ENCODE results near the gene OR1F1.
"Not testable (repeated sequence)": the region's sequence is repeated elsewhere in the genome, so short reads cannot be mapped to it uniquely, and the experiment has no call there.

- TF ChIP-seq POLR2AphosphoS5 (IDR thresholded peaks at IDR 0.05; ENCODE audit: low read depth, low read length); SIN3A (IDR thresholded peaks at IDR 0.05; ENCODE audit: borderline replicate concordance, insufficient read depth, low read depth, low read length); TCF7L2 (IDR thresholded peaks at IDR 0.05; ENCODE audit: low read depth, low read length): not testable (repeated sequence)
- TF ChIP-seq, protein P1, sequence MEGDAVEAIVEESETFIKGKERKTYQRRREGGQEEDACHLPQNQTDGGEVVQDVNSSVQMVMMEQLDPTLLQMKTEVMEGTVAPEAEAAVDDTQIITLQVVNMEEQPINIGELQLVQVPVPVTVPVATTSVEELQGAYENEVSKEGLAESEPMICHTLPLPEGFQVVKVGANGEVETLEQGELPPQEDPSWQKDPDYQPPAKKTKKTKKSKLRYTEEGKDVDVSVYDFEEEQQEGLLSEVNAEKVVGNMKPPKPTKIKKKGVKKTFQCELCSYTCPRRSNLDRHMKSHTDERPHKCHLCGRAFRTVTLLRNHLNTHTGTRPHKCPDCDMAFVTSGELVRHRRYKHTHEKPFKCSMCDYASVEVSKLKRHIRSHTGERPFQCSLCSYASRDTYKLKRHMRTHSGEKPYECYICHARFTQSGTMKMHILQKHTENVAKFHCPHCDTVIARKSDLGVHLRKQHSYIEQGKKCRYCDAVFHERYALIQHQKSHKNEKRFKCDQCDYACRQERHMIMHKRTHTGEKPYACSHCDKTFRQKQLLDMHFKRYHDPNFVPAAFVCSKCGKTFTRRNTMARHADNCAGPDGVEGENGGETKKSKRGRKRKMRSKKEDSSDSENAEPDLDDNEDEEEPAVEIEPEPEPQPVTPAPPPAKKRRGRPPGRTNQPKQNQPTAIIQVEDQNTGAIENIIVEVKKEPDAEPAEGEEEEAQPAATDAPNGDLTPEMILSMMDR (IDR thresholded peaks at IDR 0.05) = not testable (repeated sequence)
- TF ChIP-seq, protein P2, sequence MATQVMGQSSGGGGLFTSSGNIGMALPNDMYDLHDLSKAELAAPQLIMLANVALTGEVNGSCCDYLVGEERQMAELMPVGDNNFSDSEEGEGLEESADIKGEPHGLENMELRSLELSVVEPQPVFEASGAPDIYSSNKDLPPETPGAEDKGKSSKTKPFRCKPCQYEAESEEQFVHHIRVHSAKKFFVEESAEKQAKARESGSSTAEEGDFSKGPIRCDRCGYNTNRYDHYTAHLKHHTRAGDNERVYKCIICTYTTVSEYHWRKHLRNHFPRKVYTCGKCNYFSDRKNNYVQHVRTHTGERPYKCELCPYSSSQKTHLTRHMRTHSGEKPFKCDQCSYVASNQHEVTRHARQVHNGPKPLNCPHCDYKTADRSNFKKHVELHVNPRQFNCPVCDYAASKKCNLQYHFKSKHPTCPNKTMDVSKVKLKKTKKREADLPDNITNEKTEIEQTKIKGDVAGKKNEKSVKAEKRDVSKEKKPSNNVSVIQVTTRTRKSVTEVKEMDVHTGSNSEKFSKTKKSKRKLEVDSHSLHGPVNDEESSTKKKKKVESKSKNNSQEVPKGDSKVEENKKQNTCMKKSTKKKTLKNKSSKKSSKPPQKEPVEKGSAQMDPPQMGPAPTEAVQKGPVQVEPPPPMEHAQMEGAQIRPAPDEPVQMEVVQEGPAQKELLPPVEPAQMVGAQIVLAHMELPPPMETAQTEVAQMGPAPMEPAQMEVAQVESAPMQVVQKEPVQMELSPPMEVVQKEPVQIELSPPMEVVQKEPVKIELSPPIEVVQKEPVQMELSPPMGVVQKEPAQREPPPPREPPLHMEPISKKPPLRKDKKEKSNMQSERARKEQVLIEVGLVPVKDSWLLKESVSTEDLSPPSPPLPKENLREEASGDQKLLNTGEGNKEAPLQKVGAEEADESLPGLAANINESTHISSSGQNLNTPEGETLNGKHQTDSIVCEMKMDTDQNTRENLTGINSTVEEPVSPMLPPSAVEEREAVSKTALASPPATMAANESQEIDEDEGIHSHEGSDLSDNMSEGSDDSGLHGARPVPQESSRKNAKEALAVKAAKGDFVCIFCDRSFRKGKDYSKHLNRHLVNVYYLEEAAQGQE (IDR thresholded peaks at IDR 0.05; ENCODE audit: insufficient read depth in 1 of 2, low read depth in 2 of 2, low read length in 1 of 2) = not testable (repeated sequence)
These were observed 19.3 kb upstream of the OR1F1 start for GRCh38 chr16:3168729-3169128.

Measured in Panc1 (cell line).